SK-N-SH (cell line): ENCODE results near the gene LIM2. TPM values are rescaled to one million over a fixed set of nuclear protein-coding genes. Genes with fewer than 3 reads are reported as not detected.

ENCODE experiments used
- CTCF ChIA-PET: fragments of 300-600, 350-600 bp; formaldehyde crosslinking; extraction: SDS; loops from one replicate; lab custom pipeline; 2021; lab: Yijun Ruan, JAX
- POLR2A ChIA-PET: fragments of 350-600 bp; sonication (Branson Sonifier 250); formaldehyde crosslinking; extraction: SDS; loops from one replicate; lab custom pipeline; 2020; ENCODE audit warnings: antibody characterized with exemption, inconsistent platforms; lab: Yijun Ruan, JAX
- DNase-seq: peaks from one replicate; pipeline ENCODE4 v3.0.0; 2012
- H2AFZ ChIP-seq: fragments of 200-600 bp; sonication (generic); 2 replicates; pipeline ENCODE4 v1.8.1; 2016; ENCODE audit warnings: antibody characterized with exemption, mild to moderate bottlenecking, low read depth
- H3F3A ChIP-seq: fragments of 200-600 bp; sonication (generic); replicated peaks from 2 replicates; pipeline ENCODE3; 2016; ENCODE audit warnings: antibody characterized with exemption, mild to moderate bottlenecking; ENCODE audit not compliant: insufficient read depth
- H3K27ac ChIP-seq, 2 experiments: fragments of 200-500 bp in 1 of 2; fragments of 200-600 bp in 1 of 2; sonication (Bioruptor generic) in 1 of 2; sonication (generic), shearing (Covaris generic) in 1 of 2; 2 replicates each; pipeline versions ENCODE4 v1.5.1 to v1.6.1; 2014 to 2016; ENCODE audit warnings: low read depth in 2 of 2, inconsistent platforms in 1 of 2, low read length in 1 of 2, mild to moderate bottlenecking in 1 of 2, mixed read lengths in 1 of 2
- H3K27me3 ChIP-seq: fragments of 200-600 bp; sonication (generic), shearing (Covaris generic); 2 replicates; pipeline ENCODE4 v1.6.1; 2016; ENCODE audit warnings: mixed run types; ENCODE audit not compliant: insufficient read depth
- H3K36me3 ChIP-seq, 2 experiments: fragments of 200-500 bp in 1 of 2; fragments of 200-600 bp in 1 of 2; sonication (Bioruptor generic) in 1 of 2; sonication (generic) in 1 of 2; replicated peaks in 1 of 2; 2 replicates each; pipeline versions ENCODE3 to v1.5.1; 2014 to 2016; ENCODE audit warnings: low read length in 1 of 2, mild to moderate bottlenecking in 1 of 2; ENCODE audit not compliant: insufficient read depth in 2 of 2, control insufficient read depth in 1 of 2
- H3K4me1 ChIP-seq, 2 experiments: fragments of 200-500 bp in 1 of 2; fragments of 200-600 bp in 1 of 2; sonication (Bioruptor generic) in 1 of 2; sonication (generic), shearing (Covaris generic) in 1 of 2; 2 replicates each; pipeline versions ENCODE4 v1.5.1 to v1.6.1; 2014 to 2016; ENCODE audit warnings: low read depth in 1 of 2, low read length in 1 of 2, mixed run types in 1 of 2; ENCODE audit not compliant: insufficient read depth in 2 of 2, control insufficient read depth in 1 of 2
- H3K4me2 ChIP-seq: fragments of 200-600 bp; sonication (generic), shearing (Covaris generic); 2 replicates; pipeline ENCODE4 v1.6.1; 2017; ENCODE audit warnings: mixed run types
- H3K4me3 ChIP-seq, 2 experiments: fragments of 200-500 bp in 1 of 2; fragments of 200-600 bp in 1 of 2; sonication (Bioruptor generic) in 1 of 2; sonication (generic), shearing (Covaris generic) in 1 of 2; 2 replicates each; pipeline versions ENCODE4 v1.5.1 to v1.8.1; 2014 to 2016; ENCODE audit warnings: low read depth in 2 of 2, inconsistent platforms in 1 of 2, low read length in 1 of 2, mild to moderate bottlenecking in 1 of 2, mixed read lengths in 1 of 2, moderate library complexity in 1 of 2
- H3K79me2 ChIP-seq: fragments of 200-600 bp; sonication (generic); 2 replicates; pipeline ENCODE4 v1.8.1; 2017; ENCODE audit warnings: mild to moderate bottlenecking; ENCODE audit not compliant: insufficient read depth
- H3K9ac ChIP-seq: fragments of 200-600 bp; sonication (generic); 2 replicates; pipeline ENCODE4 v1.6.1; 2017; ENCODE audit warnings: mixed run types
- H3K9me2 ChIP-seq: fragments of 200-600 bp; sonication (generic); 2 replicates; pipeline ENCODE4 v1.6.1; 2017; ENCODE audit warnings: mixed run types
- H3K9me3 ChIP-seq: fragments of 200-600 bp; sonication (generic); 2 replicates; pipeline ENCODE4 v1.6.1; 2017; ENCODE audit warnings: mixed run types, mild to moderate bottlenecking, moderate library complexity
- H4K20me1 ChIP-seq: fragments of 200-600 bp; sonication (generic); 2 replicates; pipeline ENCODE4 v1.6.1; 2017; ENCODE audit warnings: mild to moderate bottlenecking, mixed run types; ENCODE audit not compliant: insufficient read depth
- ELF1 ChIP-seq: IDR thresholded peaks from 2 replicates; pipeline ENCODE4 v1.4.0; 2012
- EP300 ChIP-seq, 2 experiments: IDR thresholded peaks; 2 replicates each; pipeline versions ENCODE4 v1.4.0 to v1.6.1; 2012; ENCODE audit warnings: borderline replicate concordance in 1 of 2, low read depth in 1 of 2, low read length in 1 of 2
- FOXJ3 ChIP-seq: sonication (generic); formaldehyde crosslinking; IDR thresholded peaks from 2 replicates; pipeline ENCODE4 v1.5.1; 2020; ENCODE audit warnings: mild to moderate bottlenecking, missing genetic modification reagents
- GABPA ChIP-seq: IDR thresholded peaks from 2 replicates; pipeline ENCODE4 v1.4.0; 2012; ENCODE audit warnings: low read depth, mild to moderate bottlenecking
- MAX ChIP-seq: IDR thresholded peaks from 2 replicates; pipeline ENCODE4 v1.4.0; 2012; ENCODE audit warnings: low read depth
- MEF2A ChIP-seq: IDR thresholded peaks from 2 replicates; pipeline ENCODE4 v1.4.0; 2012; ENCODE audit warnings: low read depth, borderline replicate concordance
- MXI1 ChIP-seq: IDR thresholded peaks from 2 replicates; pipeline ENCODE4 v1.6.1; 2012; ENCODE audit warnings: mild to moderate bottlenecking, low read depth, low read length, improper control_type of control experiment
- NFIC ChIP-seq: IDR thresholded peaks from 2 replicates; pipeline ENCODE4 v1.4.0; 2012; ENCODE audit warnings: borderline replicate concordance
- ZBTB33 ChIP-seq: IDR thresholded peaks from 2 replicates; pipeline ENCODE4 v1.4.0; 2012; ENCODE audit warnings: low read depth, borderline replicate concordance
- WGBS: methylation state at CpG from one replicate; pipeline ENCODE4 v1.1.6; 2017; ENCODE audit warnings: low lambda C conversion rate; 5-methylcytosine and 5-hydroxymethylcytosine counted together
- polyA plus RNA-seq, 3 experiments: library from polyadenylated mRNA; depleted of rRNA; stranded (reverse); fragments of >200 nt; gene quantifications; 2 replicates each; pipeline ENCODE4 v1.2.3, GENCODE V29; 2012
- TF ChIP-seq, protein P1 (sequence below): fragments of 150-350 bp; IDR thresholded peaks from 2 replicates; pipeline ENCODE4 v1.6.1; 2016; ENCODE audit warnings: mild to moderate bottlenecking, low read depth, low read length

Gene LIM2, protein sequence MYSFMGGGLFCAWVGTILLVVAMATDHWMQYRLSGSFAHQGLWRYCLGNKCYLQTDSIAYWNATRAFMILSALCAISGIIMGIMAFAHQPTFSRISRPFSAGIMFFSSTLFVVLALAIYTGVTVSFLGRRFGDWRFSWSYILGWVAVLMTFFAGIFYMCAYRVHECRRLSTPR
- polyA plus RNA-seq (2012; rRNA removed): not detected in 2 replicates
- polyA plus RNA-seq (2012; cell fraction: cytosol; rRNA removed): not detected in 2 replicates
- polyA plus RNA-seq (2012; cell fraction: nucleus; rRNA removed): not detected in 2 replicates

- Histone ChIP-seq H3K27me3 (no peaks in the 10 kb centered on the region), H4K20me1 (no peaks in the 10 kb centered on the region), H3K9me2 (no peaks in the 10 kb centered on the region), H3K4me1 (no peaks in the 10 kb centered on the region), H3K4me2 (no peak within 1 kb of the TSS), H3K9me3 (no peaks in the 10 kb centered on the region), H2AFZ (no peak within 1 kb of the TSS), H3F3A (no peaks in the 10 kb centered on the region), H3K9ac (no peak within 1 kb of the TSS), H3K27ac (no peak within 1 kb of the TSS), H3K36me3 (no peaks in the 10 kb centered on the region), H3K4me3 (no peak within 1 kb of the TSS), H3K79me2 (no peaks in the 10 kb centered on the region)
- DNase-seq: no peak
- POLR2A ChIA-PET: no interaction called here
- TF ChIP-seq NFIC (no peak), MXI1 (no peak), FOXJ3 (CRISPR knock-in tag) (no peak), MEF2A (no peak), EP300 (IDR thresholded peaks at IDR 0.05; ENCODE audit: borderline replicate concordance in 1 of 2, low read depth in 1 of 2, low read length in 1 of 2) (no peak), MAX (no peak), ZBTB33 (no peak), ELF1 (no peak), GABPA (no peak)
- TF ChIP-seq, protein P1, sequence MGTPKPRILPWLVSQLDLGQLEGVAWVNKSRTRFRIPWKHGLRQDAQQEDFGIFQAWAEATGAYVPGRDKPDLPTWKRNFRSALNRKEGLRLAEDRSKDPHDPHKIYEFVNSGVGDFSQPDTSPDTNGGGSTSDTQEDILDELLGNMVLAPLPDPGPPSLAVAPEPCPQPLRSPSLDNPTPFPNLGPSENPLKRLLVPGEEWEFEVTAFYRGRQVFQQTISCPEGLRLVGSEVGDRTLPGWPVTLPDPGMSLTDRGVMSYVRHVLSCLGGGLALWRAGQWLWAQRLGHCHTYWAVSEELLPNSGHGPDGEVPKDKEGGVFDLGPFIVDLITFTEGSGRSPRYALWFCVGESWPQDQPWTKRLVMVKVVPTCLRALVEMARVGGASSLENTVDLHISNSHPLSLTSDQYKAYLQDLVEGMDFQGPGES: no peak
- CTCF ChIA-PET: interaction anchor here (0.6 to 2.5 kb wide), 3 partner anchors 10 to 273 kb away, joined by 3 to 10 read pairs (median 3); no protein-coding TSS in a partner anchor
- 81% methylated on average over 12 of the region's 15 CpGs for WGBS
Observed at GRCh38 chr19:51387924-51388389, at the start of gene LIM2. Gene LIM2 (minus strand): TSS chr19:51387974. CDS start chr19:51387443, 531 bp downstream.

GRCh38 chr19:51434456-51434855, 46.7 kb upstream of the LIM2 start:
- WGBS: 0% methylated on average over 1 of the region's 1 CpG
- Histone ChIP-seq H3K27me3 (peaks cover 39% of the 10 kb centered on the region; the same call in 1 of the 2 replicates), H3K4me2 (no peak overlapping the region), H3K9me3 (no peaks in the 10 kb centered on the region), H3K9ac (no peak overlapping the region), H3K4me1 (no peaks in the 10 kb centered on the region), H3K27ac (no peak overlapping the region), H3F3A (no peaks in the 10 kb centered on the region), H2AFZ (no peak overlapping the region), H3K4me3 (no peak overlapping the region), H4K20me1 (no peaks in the 10 kb centered on the region), H3K79me2 (no peaks in the 10 kb centered on the region), H3K36me3 (no peaks in the 10 kb centered on the region), H3K9me2 (no peaks in the 10 kb centered on the region)
- no peak for TF ChIP-seq ELF1
- CTCF ChIA-PET: interaction anchor here (8.1 kb wide), 1 partner anchor 13 kb away, joined by 37 read pairs; no protein-coding TSS in a partner anchor
- POLR2A ChIA-PET: no interaction called here
- DNase-seq: no peak
